Gastrocnemius medialis (tissue), 4 donors: ENCODE results near the gene SCARB2.

ENCODE experiments used
- CTCF ChIP-seq, 5 experiments: fragments of 450-650 bp in 3 of 5; fragments of 200-600 bp in 2 of 5; sonication (generic) in 2 of 5; IDR thresholded peaks in 4 of 5; conservative IDR thresholded peaks in 1 of 5; 1 replicate in 4 of 5; 2 replicates in 1 of 5; pipeline ENCODE4 v1.5.1; 2016 to 2019; ENCODE audit warnings: antibody characterized with exemption in 5 of 5, mild to moderate bottlenecking in 3 of 5, moderate library complexity in 3 of 5
- POLR2A ChIP-seq, 2 donors: fragments of 450-650 bp; IDR thresholded peaks; one replicate each; pipeline ENCODE4 v1.6.1; 2017; ENCODE audit warnings: antibody characterized with exemption in 2 of 2, mild to moderate bottlenecking in 2 of 2, moderate library complexity in 2 of 2

- TF ChIP-seq CTCF (IDR thresholded peaks at IDR 0.05 in 4 of 5, conservative IDR thresholded peaks at IDR 0.05 in 1 of 5) (no peak), POLR2A (IDR thresholded peaks at IDR 0.05) (no peak)
Measured at GRCh38 chr4:76233967-76234678, 20.5 kb upstream of the SCARB2 start.
